ENCODE measurements around the gene FAM53A. TPM values are rescaled to one million over a fixed set of nuclear protein-coding genes. Genes with fewer than 3 reads are reported as not detected.

The FAM53A gene
- total RNA-seq, 2 experiments from 2014 or later, result 0.54 to 0.97 TPM

GRCh38 chr4:1670279-1670678, 13.8 kb downstream of the FAM53A start:
- Mint-ChIP-seq H3K27me3 (no peaks in the 10 kb centered on the region), H3K9me3 (no peaks in the 10 kb centered on the region), H3K27ac (no peak overlapping the region), H3K4me1 (peaks cover 6% of the 10 kb centered on the region), H3K36me3 (no peaks in the 10 kb centered on the region), H3K4me3 (no peak overlapping the region)
- POLR2A ChIA-PET, result no interaction called here
- ATAC-seq (ENCODE audit: low read depth), result no peak
- no peak for DNase-seq

GRCh38 chr4:1669850-1670249, 14.3 kb downstream of the FAM53A start:
- Mint-ChIP-seq H3K27me3 (no peaks in the 10 kb centered on the region), H3K27ac (no peak overlapping the region), H3K36me3 (no peaks in the 10 kb centered on the region), H3K4me1 (peaks cover 6% of the 10 kb centered on the region), H3K4me3 (no peak overlapping the region), H3K9me3 (no peaks in the 10 kb centered on the region)
- POLR2A ChIA-PET, result no interaction called here
- ATAC-seq (ENCODE audit: low read depth) (no peak), DNase-seq (no peak)

- Mint-ChIP-seq H3K27ac (no peak overlapping the region), H3K4me1 (peaks cover 6% of the 10 kb centered on the region), H3K4me3 (no peak overlapping the region), H3K9me3 (no peaks in the 10 kb centered on the region), H3K36me3 (no peaks in the 10 kb centered on the region), H3K27me3 (no peaks in the 10 kb centered on the region)
- POLR2A ChIA-PET, result no interaction called here
- no peak for DNase-seq
- no peak for ATAC-seq (ENCODE audit: low read depth)
Measured at GRCh38 chr4:1669270-1669669, 14.8 kb downstream of the FAM53A start.

GRCh38 chr4:1668488-1668840, 15.6 kb downstream of the FAM53A start:
- H3K27ac Mint-ChIP-seq, result no peak overlapping the region
- no peaks in the 10 kb centered on the region for H3K36me3 Mint-ChIP-seq
- POLR2A ChIA-PET, result no interaction called here
- DNase-seq (no peak), ATAC-seq (ENCODE audit: low read depth) (no peak)
- no peaks in the 10 kb centered on the region for H3K9me3 Mint-ChIP-seq
- peaks cover 6% of the 10 kb centered on the region for H3K4me1 Mint-ChIP-seq
- H3K27me3 Mint-ChIP-seq, result no peaks in the 10 kb centered on the region
- no peak overlapping the region for H3K4me3 Mint-ChIP-seq

GRCh38 chr4:1667273-1667672, 16.8 kb downstream of the FAM53A start:
- ATAC-seq (ENCODE audit: low read depth) (no peak), DNase-seq (no peak)
- H3K27ac Mint-ChIP-seq, result no peak overlapping the region
- H3K4me1 Mint-ChIP-seq, result peaks cover 4% of the 10 kb centered on the region
- no peak overlapping the region for H3K4me3 Mint-ChIP-seq
- POLR2A ChIA-PET, result interaction anchor here (0.6 kb wide), 1 partner anchor 646 kb away, joined by 5 read pairs; no protein-coding TSS in a partner anchor
- no peaks in the 10 kb centered on the region for H3K9me3 Mint-ChIP-seq
- no peaks in the 10 kb centered on the region for H3K36me3 Mint-ChIP-seq
- no peaks in the 10 kb centered on the region for H3K27me3 Mint-ChIP-seq

GRCh38 chr4:1666391-1666790, 17.7 kb downstream of the FAM53A start:
- no peak overlapping the region for H3K4me3 Mint-ChIP-seq
- DNase-seq, result no peak
- POLR2A ChIA-PET, result no interaction called here
- ATAC-seq (ENCODE audit: low read depth), result no peak
- no peaks in the 10 kb centered on the region for H3K9me3 Mint-ChIP-seq
- no peaks in the 10 kb centered on the region for H3K36me3 Mint-ChIP-seq
- H3K27me3 Mint-ChIP-seq, result no peaks in the 10 kb centered on the region
- no peaks in the 10 kb centered on the region for H3K4me1 Mint-ChIP-seq
- H3K27ac Mint-ChIP-seq, result no peak overlapping the region

- no peak overlapping the region for H3K27ac Mint-ChIP-seq
- H3K4me3 Mint-ChIP-seq, result no peak overlapping the region
- H3K27me3 Mint-ChIP-seq, result no peaks in the 10 kb centered on the region
- H3K4me1 Mint-ChIP-seq, result no peaks in the 10 kb centered on the region
- H3K9me3 Mint-ChIP-seq, result no peaks in the 10 kb centered on the region
- DNase-seq (no peak), ATAC-seq (ENCODE audit: low read depth) (no peak)
- no peaks in the 10 kb centered on the region for H3K36me3 Mint-ChIP-seq
- POLR2A ChIA-PET, result no interaction called here
Measured at GRCh38 chr4:1664141-1664540, 20.0 kb downstream of the FAM53A start.

GRCh38 chr4:1663549-1663948, 20.6 kb downstream of the FAM53A start:
- no peak for DNase-seq

GRCh38 chr4:1661695-1662094, 22.4 kb downstream of the FAM53A start:
- Mint-ChIP-seq H3K4me1 (no peaks in the 10 kb centered on the region), H3K36me3 (no peaks in the 10 kb centered on the region), H3K4me3 (no peak overlapping the region), H3K27me3 (no peaks in the 10 kb centered on the region), H3K27ac (no peak overlapping the region), H3K9me3 (no peaks in the 10 kb centered on the region)
- DNase-seq (no peak), ATAC-seq (ENCODE audit: low read depth) (no peak)
- POLR2A ChIA-PET, result no interaction called here

More at GRCh38 chr4:1663549-1663948, 20.6 kb downstream of the FAM53A start:
- H3K4me1 Mint-ChIP-seq, result no peaks in the 10 kb centered on the region
- no peak overlapping the region for H3K27ac Mint-ChIP-seq
- ATAC-seq (ENCODE audit: low read depth), result no peak
- H3K9me3 Mint-ChIP-seq, result no peaks in the 10 kb centered on the region
- no peaks in the 10 kb centered on the region for H3K27me3 Mint-ChIP-seq
- POLR2A ChIA-PET, result no interaction called here
- H3K4me3 Mint-ChIP-seq, result no peak overlapping the region
- no peaks in the 10 kb centered on the region for H3K36me3 Mint-ChIP-seq

- ATAC-seq (ENCODE audit: low read depth) (no peak), DNase-seq (no peak)
- no peaks in the 10 kb centered on the region for H3K4me1 Mint-ChIP-seq
- H3K27me3 Mint-ChIP-seq, result no peaks in the 10 kb centered on the region
- no peak overlapping the region for H3K27ac Mint-ChIP-seq
- H3K9me3 Mint-ChIP-seq, result no peaks in the 10 kb centered on the region
- H3K4me3 Mint-ChIP-seq, result no peak overlapping the region
- POLR2A ChIA-PET, result no interaction called here
- H3K36me3 Mint-ChIP-seq, result no peaks in the 10 kb centered on the region
Measured at GRCh38 chr4:1660948-1661677, 23.0 kb downstream of the FAM53A start.

GRCh38 chr4:1659104-1660043, 24.7 kb downstream of the FAM53A start:
- H3K9me3 Mint-ChIP-seq, result no peaks in the 10 kb centered on the region
- no peaks in the 10 kb centered on the region for H3K4me1 Mint-ChIP-seq
- H3K36me3 Mint-ChIP-seq, result no peaks in the 10 kb centered on the region
- no peak overlapping the region for H3K4me3 Mint-ChIP-seq
- no peak overlapping the region for H3K27ac Mint-ChIP-seq
- POLR2A ChIA-PET, result interaction anchor here (0.6 kb wide), 1 partner anchor 42 kb away, joined by 7 read pairs; no protein-coding TSS in a partner anchor
- ATAC-seq (ENCODE audit: low read depth) (no peak), DNase-seq (no peak)
- H3K27me3 Mint-ChIP-seq, result no peaks in the 10 kb centered on the region

- Mint-ChIP-seq H3K27ac (no peak overlapping the region), H3K36me3 (no peaks in the 10 kb centered on the region), H3K27me3 (no peaks in the 10 kb centered on the region), H3K4me3 (no peak overlapping the region), H3K4me1 (no peaks in the 10 kb centered on the region), H3K9me3 (no peaks in the 10 kb centered on the region)
- no peak for DNase-seq
- no peak for ATAC-seq (ENCODE audit: low read depth)
- POLR2A ChIA-PET, result no interaction called here
Measured at GRCh38 chr4:1658581-1658980, 25.5 kb downstream of the FAM53A start.

GRCh38 chr4:1658146-1658545, 26.0 kb downstream of the FAM53A start:
- POLR2A ChIA-PET, result no interaction called here
- ATAC-seq (ENCODE audit: low read depth) (no peak), DNase-seq (no peak)
- H3K4me3 Mint-ChIP-seq, result no peak overlapping the region
- no peaks in the 10 kb centered on the region for H3K4me1 Mint-ChIP-seq
- H3K27me3 Mint-ChIP-seq, result no peaks in the 10 kb centered on the region
- no peaks in the 10 kb centered on the region for H3K9me3 Mint-ChIP-seq
- H3K27ac Mint-ChIP-seq, result no peak overlapping the region
- H3K36me3 Mint-ChIP-seq, result no peaks in the 10 kb centered on the region

GRCh38 chr4:1656986-1657385, 27.1 kb downstream of the FAM53A start:
- no peak overlapping the region for H3K27ac Mint-ChIP-seq
- H3K4me3 Mint-ChIP-seq, result no peak overlapping the region
- no peaks in the 10 kb centered on the region for H3K4me1 Mint-ChIP-seq
- no peaks in the 10 kb centered on the region for H3K27me3 Mint-ChIP-seq
- ATAC-seq (ENCODE audit: low read depth) (no peak), DNase-seq (no peak)
- POLR2A ChIA-PET, result no interaction called here
- H3K9me3 Mint-ChIP-seq, result no peaks in the 10 kb centered on the region
- H3K36me3 Mint-ChIP-seq, result no peaks in the 10 kb centered on the region

All from activated naive CD8-positive, alpha-beta T cell treated with anti-CD3 and anti-CD28 coated beads, Interleukin-2, amount 10 ng/mL, durations not matched to agents 7 days and 5 days (primary cell).